Neural cell (in vitro differentiated cells): ENCODE results near the gene RHOF. TPM values are rescaled to one million over a fixed set of nuclear protein-coding genes. Genes with fewer than 3 reads are reported as not detected.

Experiments used
- H2AFZ ChIP-seq: fragments of 200-600, 300-800 bp; sonication (generic), shearing (Covaris generic); 2 replicates; pipeline ENCODE4 v1.6.0; 2014; ENCODE audit warnings: low read depth, mild to moderate bottlenecking, antibody characterized with exemption, low read length, moderate library complexity
- H3F3A ChIP-seq: fragments of 200-600 bp; shearing (Covaris generic); 2 replicates; pipeline ENCODE4 v1.6.1; 2016; ENCODE audit warnings: mild to moderate bottlenecking, moderate library complexity, mixed read lengths, antibody characterized with exemption, low read length; ENCODE audit not compliant: insufficient read depth, poor library complexity, severe bottlenecking
- H3K27ac ChIP-seq: fragments of 200-600, 300-800 bp; sonication (generic), shearing (Covaris generic); 2 replicates; pipeline ENCODE4 v1.5.1; 2014; ENCODE audit warnings: mild to moderate bottlenecking, low read length, moderate library complexity
- H3K27me3 ChIP-seq: fragments of 300-800, 200-600 bp; sonication (generic), shearing (Covaris generic); 2 replicates; pipeline ENCODE4 v1.6.0; 2014; ENCODE audit warnings: mild to moderate bottlenecking, low read depth, low read length, moderate library complexity; ENCODE audit not compliant: insufficient read depth
- H3K36me3 ChIP-seq: fragments of 300-800, 200-600 bp; sonication (generic), shearing (Covaris generic); 2 replicates; pipeline ENCODE4 v1.5.1; 2014; ENCODE audit warnings: mild to moderate bottlenecking, antibody characterized with exemption, low read length, moderate library complexity; ENCODE audit not compliant: insufficient read depth
- H3K4me2 ChIP-seq: fragments of 300-800, 200-600 bp; sonication (generic), shearing (Covaris generic); 2 replicates; pipeline ENCODE4 v1.6.0; 2014; ENCODE audit warnings: mild to moderate bottlenecking, low read length
- H3K4me3 ChIP-seq: fragments of 300-800, 200-600 bp; sonication (generic), shearing (Covaris generic); 2 replicates; pipeline ENCODE4 v1.5.1; 2014; ENCODE audit warnings: mild to moderate bottlenecking, low read length, moderate library complexity
- H3K79me2 ChIP-seq: fragments of 200-600 bp; shearing (Covaris generic); replicated peaks from 2 replicates; pipeline ENCODE4 v1.6.0; 2014; ENCODE audit warnings: mild to moderate bottlenecking, low read length, moderate library complexity; ENCODE audit not compliant: insufficient read depth
- H3K9ac ChIP-seq: fragments of 300-800, 200-600 bp; sonication (generic), shearing (Covaris generic); 2 replicates; pipeline ENCODE4 v1.6.1; 2016; ENCODE audit warnings: mild to moderate bottlenecking, low read length, mixed read lengths
- H3K9me2 ChIP-seq: fragments of 200-600 bp; shearing (Covaris generic); 2 replicates; pipeline ENCODE4 v1.6.1; 2016; ENCODE audit warnings: mild to moderate bottlenecking, low read length, mixed read lengths; ENCODE audit not compliant: insufficient read depth
- H3K9me3 ChIP-seq: fragments of 200-600, 300-800 bp; sonication (generic), shearing (Covaris generic); 2 replicates; pipeline ENCODE4 v1.6.1; 2016; ENCODE audit warnings: mild to moderate bottlenecking, mixed run types, low read length, moderate library complexity, mixed read lengths
- H4K20me1 ChIP-seq: fragments of 200-600 bp; shearing (Covaris generic); 2 replicates; pipeline ENCODE4 v1.6.1; 2016; ENCODE audit warnings: mild to moderate bottlenecking, mixed run types; ENCODE audit not compliant: insufficient read depth
- CTCF ChIP-seq: fragments of 450-650 bp; IDR thresholded peaks from 2 replicates; pipeline ENCODE4 v1.5.1; 2014; ENCODE audit warnings: antibody characterized with exemption, mild to moderate bottlenecking, moderate library complexity; ENCODE audit not compliant: poor library complexity, severe bottlenecking
- EP300 ChIP-seq: fragments of 450-650 bp; conservative IDR thresholded peaks from 2 replicates; pipeline ENCODE4 v1.6.1; 2014; ENCODE audit warnings: antibody characterized with exemption, mild to moderate bottlenecking, moderate library complexity; ENCODE audit not compliant: poor library complexity, severe bottlenecking
- EZH2 ChIP-seq: fragments of 200-600, 300-800 bp; shearing (Covaris generic), sonication (generic); IDR thresholded peaks from 2 replicates; pipeline ENCODE4 v1.6.1; 2014; ENCODE audit warnings: antibody characterized with exemption, low read length, borderline replicate concordance, mild to moderate bottlenecking; ENCODE audit not compliant: insufficient read depth, poor library complexity, severe bottlenecking
- MXI1 ChIP-seq: fragments of 450-650 bp; conservative IDR thresholded peaks from 2 replicates; pipeline ENCODE4 v1.6.1; 2014; ENCODE audit warnings: antibody characterized with exemption, mild to moderate bottlenecking; ENCODE audit not compliant: poor library complexity, severe bottlenecking
- POLR2AphosphoS5 ChIP-seq: IDR thresholded peaks from 2 replicates; pipeline ENCODE4 v1.6.1; 2012
- RAD21 ChIP-seq: fragments of 450-650 bp; conservative IDR thresholded peaks from 2 replicates; pipeline ENCODE4 v1.6.1; 2014; ENCODE audit warnings: antibody characterized with exemption, mild to moderate bottlenecking, moderate library complexity
- REST ChIP-seq: IDR thresholded peaks from 2 replicates; pipeline ENCODE4 v1.6.1; 2012; ENCODE audit warnings: borderline replicate concordance
- SMC3 ChIP-seq: fragments of 450-650 bp; conservative IDR thresholded peaks from 2 replicates; pipeline ENCODE4 v1.6.1; 2014; ENCODE audit warnings: antibody characterized with exemption, mild to moderate bottlenecking, moderate library complexity; ENCODE audit not compliant: poor library complexity
- TAF1 ChIP-seq: IDR thresholded peaks from 2 replicates; pipeline ENCODE4 v1.6.1; 2012; ENCODE audit warnings: low read depth
- polyA plus RNA-seq: library from polyadenylated mRNA; depleted of rRNA; stranded (reverse); fragments of >200 nt; gene quantifications from 2 replicates; pipeline ENCODE4 v1.2.3, GENCODE V29; 2014

Gene RHOF
- polyA plus RNA-seq, 1 donor from 2014 or later: 14.7 TPM

DNA sequence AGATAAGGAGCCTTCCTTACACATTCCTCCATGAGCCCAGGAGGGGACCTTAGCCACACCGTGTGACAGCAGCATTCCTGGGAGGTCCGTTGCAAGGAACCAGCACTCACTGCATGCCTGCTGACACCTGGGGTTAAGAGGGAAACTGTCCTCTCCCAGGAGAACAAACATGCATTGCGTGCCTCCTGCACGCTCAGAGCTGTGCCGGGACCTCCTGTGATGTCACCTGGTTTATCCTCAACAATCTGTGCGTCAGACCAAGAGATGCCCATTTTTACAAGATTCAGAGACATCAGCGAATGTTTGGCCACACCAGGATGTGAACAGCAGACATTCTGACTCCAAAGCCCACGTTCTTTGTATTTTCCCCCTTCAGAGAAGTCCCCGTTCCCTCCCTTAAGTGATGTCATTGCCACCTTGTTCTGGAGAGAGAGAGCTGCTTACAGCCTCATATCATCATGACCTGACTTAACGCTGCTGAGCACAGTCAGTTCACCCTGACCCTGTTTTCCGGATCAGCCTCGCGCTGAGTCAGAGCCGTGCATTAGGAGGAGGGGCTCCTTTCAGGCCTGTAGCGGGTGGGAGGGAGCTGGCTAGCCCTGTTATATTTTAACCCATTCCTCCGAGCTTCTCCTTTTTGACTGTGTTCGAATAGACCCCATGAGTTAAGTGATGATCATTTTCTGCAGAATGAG is 44.8 kb downstream of the RHOF start:
- no peak for TF ChIP-seq MXI1
- TF ChIP-seq EZH2: no peak
- TF ChIP-seq TAF1: no peak
- no peak for TF ChIP-seq RAD21
- TF ChIP-seq CTCF: no peak
- TF ChIP-seq EP300: no peak
- TF ChIP-seq SMC3: no peak
- no peak for TF ChIP-seq POLR2AphosphoS5
- TF ChIP-seq REST: no peak
- Histone ChIP-seq H3F3A (no peaks in the 10 kb centered on the region), H3K4me2 (no peak overlapping the region), H2AFZ (no peak overlapping the region), H3K79me2 (no peaks in the 10 kb centered on the region), H3K27ac (no peak overlapping the region), H3K4me3 (no peak overlapping the region), H3K9me3 (no peaks in the 10 kb centered on the region), H3K27me3 (no peaks in the 10 kb centered on the region), H3K9ac (no peak overlapping the region), H4K20me1 (no peaks in the 10 kb centered on the region), H3K9me2 (no peaks in the 10 kb centered on the region), H3K36me3 (no peaks in the 10 kb centered on the region)

GRCh38 chr12:121748218-121748570 is 45.3 kb downstream of the RHOF start:
- no peak overlapping the region for H3K4me2 ChIP-seq
- no peaks in the 10 kb centered on the region for H3K9me2 ChIP-seq

More at GRCh38 chr12:121748218-121748570, 45.3 kb downstream of the RHOF start:
- Histone ChIP-seq H3K36me3 (no peaks in the 10 kb centered on the region), H3K79me2 (no peaks in the 10 kb centered on the region), H3K9ac (no peak overlapping the region), H4K20me1 (no peaks in the 10 kb centered on the region), H3F3A (no peaks in the 10 kb centered on the region), H3K27ac (no peak overlapping the region), H3K27me3 (no peaks in the 10 kb centered on the region), H2AFZ (no peak overlapping the region), H3K4me3 (no peak overlapping the region), H3K9me3 (no peaks in the 10 kb centered on the region)
- no peak for TF ChIP-seq CTCF
- TF ChIP-seq SMC3: no peak
- TF ChIP-seq EZH2: no peak
- TF ChIP-seq EP300: no peak
- TF ChIP-seq REST: no peak
- TF ChIP-seq RAD21: no peak
